H1 (cell line): Measurements from ENCODE around the gene ETDB. TPM values are rescaled to one million over a fixed set of nuclear protein-coding genes. Genes with fewer than 3 reads are reported as not detected.

Source experiments
- CHD7 ChIP-seq: fragments of 300-600 bp; sonication (generic); IDR thresholded peaks from 2 replicates; pipeline ENCODE4 v1.7.1; 2012; ENCODE audit warnings: low read length, moderate library complexity, mild to moderate bottlenecking, inconsistent platforms; ENCODE audit not compliant: insufficient replicate concordance
- E2F6 ChIP-seq: IDR thresholded peaks from 2 replicates; pipeline ENCODE4 v1.6.1; 2012; ENCODE audit warnings: inconsistent platforms
- EGR1 ChIP-seq: IDR thresholded peaks from 2 replicates; pipeline ENCODE4 v1.6.1; 2011; ENCODE audit warnings: low read depth, low read length, borderline replicate concordance
- EP300 ChIP-seq, 2 experiments: IDR thresholded peaks; 1 replicate in 1 of 2; 2 replicates in 1 of 2; pipeline ENCODE4 v1.6.1; 2011 to 2012; ENCODE audit warnings: low read depth in 2 of 2, low read length in 2 of 2, mild to moderate bottlenecking in 2 of 2, borderline replicate concordance in 1 of 2, inconsistent platforms in 1 of 2, moderate library complexity in 1 of 2
- PHF8 ChIP-seq: fragments of 200-600 bp; sonication (generic); conservative IDR thresholded peaks from 2 replicates; pipeline ENCODE4 v1.7.1; 2012; ENCODE audit warnings: low read depth, mild to moderate bottlenecking, inconsistent platforms, low read length, moderate library complexity
- POLR2A ChIP-seq, 2 experiments: IDR thresholded peaks; 1 replicate in 1 of 2; 2 replicates in 1 of 2; pipeline ENCODE4 v1.6.1; 2011; ENCODE audit warnings: low read depth in 2 of 2, low read length in 2 of 2, mild to moderate bottlenecking in 2 of 2; ENCODE audit errors: control extremely low read depth in 1 of 2
- SIRT6 ChIP-seq: IDR thresholded peaks from one replicate; pipeline ENCODE4 v1.7.1; 2012; ENCODE audit warnings: low read length, inconsistent platforms
- SP1 ChIP-seq: IDR thresholded peaks from 2 replicates; pipeline ENCODE4 v1.6.1; 2011; ENCODE audit warnings: low read depth, low read length
- TAF7 ChIP-seq: optimal IDR thresholded peaks from 2 replicates; pipeline ENCODE3; 2011; ENCODE audit warnings: low read depth, mild to moderate bottlenecking, inconsistent platforms, low read length, moderate library complexity, borderline replicate concordance
- polyA plus RNA-seq, 7 experiments: library from polyadenylated mRNA; depleted of rRNA in 3 of 7; stranded (reverse) in 5 of 7; unstranded in 2 of 7; fragments of >200 nt in 5 of 7; fragments of 200-250 nt in 2 of 7; gene quantifications; 1 replicate in 5 of 7; 2 replicates in 1 of 7; 4 replicates in 1 of 7; pipeline versions ENCODE4 v1.2.1 to v1.2.3, GENCODE V29; 2011 to 2013; ENCODE audit warnings: missing spikeins in 2 of 7, mixed read lengths in 2 of 7
- total RNA-seq: library from RNA; stranded (reverse); fragmentation: NEBNext Ultra II Directional; extraction: Animal tissue kit (Norgen Biotek cat#: 25700); gene quantifications from 2 replicates; pipeline ENCODE4 v1.2.1, GENCODE V29; 2021

ETDB gene
- total and polyA plus RNA-seq, 2 of the 8 experiments (the other 6 are each of a cell fraction or from before 2014, with no cell fraction given) = not detected

- TF ChIP-seq CHD7 (no peak), SIRT6 (no peak), TAF7 (no peak), EGR1 (no peak), E2F6 (no peak), SP1 (no peak), EP300 (IDR thresholded peaks at IDR 0.05; ENCODE audit: borderline replicate concordance in 1 of 2, low read depth in 2 of 2, low read length in 2 of 2) (no peak), POLR2A (IDR thresholded peaks at IDR 0.05; ENCODE audit: control extremely low read depth in 1 of 2, low read depth in 2 of 2, low read length in 2 of 2) (no peak), PHF8 (no peak)
These were observed 7.6 kb downstream of the ETDB start (continued) for GRCh38 chrX:135112743-135113142.
